Caco-2 (cell line): ENCODE measurements around the gene ARMS2. TPM values are rescaled to one million over a fixed set of nuclear protein-coding genes. Genes with fewer than 3 reads are reported as not detected.

Experiments
- BruUV-seq: library from RNA; stranded (reverse); fragments of 400-500 nt; replicated peaks from 2 replicates; lab custom pipeline; 2021; lab: Mats Ljungman, UMichigan
- CTCF ChIA-PET: fragments of 300-600 bp; sonication (Branson Sonifier 250); formaldehyde crosslinking; loops from one replicate; lab custom pipeline; 2022; ENCODE audit warnings: antibody characterized with exemption; lab: Charles Lee
- POLR2A ChIA-PET: fragments of 300-600 bp; sonication (Branson Sonifier 250); formaldehyde crosslinking; loops from one replicate; lab custom pipeline; 2022; ENCODE audit warnings: antibody characterized with exemption; lab: Charles Lee
- DNase-seq, 2 experiments: peaks; one replicate each; pipeline versions ENCODE4 v3.0.0 to v3.0.0-alpha.2; 2020 to 2022
- H3K27me3 ChIP-seq: replicated peaks from 2 replicates; pipeline ENCODE4 v1.6.0; 2011; ENCODE audit warnings: low read length; ENCODE audit not compliant: control insufficient read depth, insufficient read depth
- H3K36me3 ChIP-seq: 2 replicates; pipeline ENCODE4 v1.5.1; 2011; ENCODE audit warnings: low read length; ENCODE audit not compliant: control insufficient read depth, insufficient read depth
- H3K4me1 ChIP-seq: fragments of 250-450 bp; sonication (Bioruptor Pico); 2 replicates; pipeline ENCODE4 v1.5.1; 2020; ENCODE audit warnings: mild to moderate bottlenecking
- H3K4me3 ChIP-seq: 2 replicates; pipeline ENCODE4 v1.5.1; 2011; ENCODE audit warnings: low read depth, mild to moderate bottlenecking, control low read depth, low read length
- H3K9me3 ChIP-seq: fragments of 250-450 bp; sonication (Bioruptor Pico); 2 replicates; pipeline ENCODE4 v1.5.1; 2020; ENCODE audit warnings: mild to moderate bottlenecking, moderate library complexity
- H3K27ac Mint-ChIP-seq: one replicate; pipeline ENCODE4 v1.8.0; 2022; ENCODE audit warnings: mixed read lengths; ENCODE audit not compliant: unreplicated experiment
- H3K27me3 Mint-ChIP-seq: one replicate; pipeline ENCODE4 v1.8.0; 2022; ENCODE audit warnings: mixed read lengths; ENCODE audit not compliant: insufficient read depth, unreplicated experiment
- H3K36me3 Mint-ChIP-seq: one replicate; pipeline ENCODE4 v1.8.0; 2022; ENCODE audit warnings: mild to moderate bottlenecking, mixed read lengths; ENCODE audit not compliant: insufficient read depth, unreplicated experiment
- H3K4me1 Mint-ChIP-seq: one replicate; pipeline ENCODE4 v1.8.0; 2022; ENCODE audit warnings: low read depth, mixed read lengths; ENCODE audit not compliant: unreplicated experiment
- H3K4me3 Mint-ChIP-seq: one replicate; pipeline ENCODE4 v1.8.0; 2022; ENCODE audit warnings: mild to moderate bottlenecking, moderate library complexity, mixed read lengths; ENCODE audit not compliant: unreplicated experiment
- H3K9me3 Mint-ChIP-seq: one replicate; pipeline ENCODE4 v1.8.0; 2022; ENCODE audit warnings: mixed read lengths; ENCODE audit not compliant: unreplicated experiment
- intact Hi-C: fragments of 100-400 bp; cut with micrococcal nuclease; formaldehyde crosslinking; loops from one replicate; pipeline ENCODE4 v1.10.0; 2022; ENCODE audit not compliant: unreplicated experiment
- total RNA-seq: library from RNA; stranded (reverse); gene quantifications from 2 replicates; pipeline ENCODE4 v1.2.3, GENCODE V29; 2022
- TF ChIP-seq, protein P1 (sequence below), 2 experiments: fragments of 200-600 bp in 1 of 2; IDR thresholded peaks; 1 replicate in 1 of 2; 2 replicates in 1 of 2; pipeline versions ENCODE4 v1.5.1 to v1.8.0; 2011 to 2022; ENCODE audit warnings: antibody characterized with exemption in 1 of 2, control low read depth in 1 of 2, inconsistent platforms in 1 of 2, low read depth in 1 of 2, low read length in 1 of 2, mild to moderate bottlenecking in 1 of 2, moderate library complexity in 1 of 2; ENCODE audit not compliant: insufficient read depth in 1 of 2, severe bottlenecking in 1 of 2, unreplicated experiment in 1 of 2

ARMS2 gene
- total RNA-seq, 1 experiment from 2014 or later: not detected

- intact Hi-C loops: no loop called here
- H3K9me3 Mint-ChIP-seq: no peaks in the 10 kb centered on the region
- POLR2A ChIA-PET: no interaction called here
- no peaks in the 10 kb centered on the region for H3K36me3 Mint-ChIP-seq
- TF ChIP-seq, protein P1, sequence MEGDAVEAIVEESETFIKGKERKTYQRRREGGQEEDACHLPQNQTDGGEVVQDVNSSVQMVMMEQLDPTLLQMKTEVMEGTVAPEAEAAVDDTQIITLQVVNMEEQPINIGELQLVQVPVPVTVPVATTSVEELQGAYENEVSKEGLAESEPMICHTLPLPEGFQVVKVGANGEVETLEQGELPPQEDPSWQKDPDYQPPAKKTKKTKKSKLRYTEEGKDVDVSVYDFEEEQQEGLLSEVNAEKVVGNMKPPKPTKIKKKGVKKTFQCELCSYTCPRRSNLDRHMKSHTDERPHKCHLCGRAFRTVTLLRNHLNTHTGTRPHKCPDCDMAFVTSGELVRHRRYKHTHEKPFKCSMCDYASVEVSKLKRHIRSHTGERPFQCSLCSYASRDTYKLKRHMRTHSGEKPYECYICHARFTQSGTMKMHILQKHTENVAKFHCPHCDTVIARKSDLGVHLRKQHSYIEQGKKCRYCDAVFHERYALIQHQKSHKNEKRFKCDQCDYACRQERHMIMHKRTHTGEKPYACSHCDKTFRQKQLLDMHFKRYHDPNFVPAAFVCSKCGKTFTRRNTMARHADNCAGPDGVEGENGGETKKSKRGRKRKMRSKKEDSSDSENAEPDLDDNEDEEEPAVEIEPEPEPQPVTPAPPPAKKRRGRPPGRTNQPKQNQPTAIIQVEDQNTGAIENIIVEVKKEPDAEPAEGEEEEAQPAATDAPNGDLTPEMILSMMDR (IDR thresholded peaks at IDR 0.05; ENCODE audit: insufficient read depth in 1 of 2, low read depth in 1 of 2, low read length in 1 of 2, severe bottlenecking in 1 of 2, unreplicated experiment in 1 of 2): no peak
- H3K36me3 ChIP-seq: no peaks in the 10 kb centered on the region
- no peaks in the 10 kb centered on the region for H3K27me3 ChIP-seq
- CTCF ChIA-PET: interaction anchor here (0.5 to 0.6 kb wide), 2 partner anchors 23 to 25 kb away, joined by 3 to 7 read pairs; no protein-coding TSS in a partner anchor
- no peaks in the 10 kb centered on the region for H3K4me1 ChIP-seq
- peaks cover 6% of the 10 kb centered on the region for H3K27me3 Mint-ChIP-seq
- no TSS peak for BruUV-seq
- no peak overlapping the region for H3K4me3 Mint-ChIP-seq
- no peak for DNase-seq
- no peaks in the 10 kb centered on the region for H3K4me1 Mint-ChIP-seq
- no peaks in the 10 kb centered on the region for H3K9me3 ChIP-seq
- H3K27ac Mint-ChIP-seq: no peak overlapping the region
- H3K4me3 ChIP-seq: no peak overlapping the region
Observed at GRCh38 chr10:122493761-122494160, 39.3 kb downstream of the ARMS2 start.

DNA sequence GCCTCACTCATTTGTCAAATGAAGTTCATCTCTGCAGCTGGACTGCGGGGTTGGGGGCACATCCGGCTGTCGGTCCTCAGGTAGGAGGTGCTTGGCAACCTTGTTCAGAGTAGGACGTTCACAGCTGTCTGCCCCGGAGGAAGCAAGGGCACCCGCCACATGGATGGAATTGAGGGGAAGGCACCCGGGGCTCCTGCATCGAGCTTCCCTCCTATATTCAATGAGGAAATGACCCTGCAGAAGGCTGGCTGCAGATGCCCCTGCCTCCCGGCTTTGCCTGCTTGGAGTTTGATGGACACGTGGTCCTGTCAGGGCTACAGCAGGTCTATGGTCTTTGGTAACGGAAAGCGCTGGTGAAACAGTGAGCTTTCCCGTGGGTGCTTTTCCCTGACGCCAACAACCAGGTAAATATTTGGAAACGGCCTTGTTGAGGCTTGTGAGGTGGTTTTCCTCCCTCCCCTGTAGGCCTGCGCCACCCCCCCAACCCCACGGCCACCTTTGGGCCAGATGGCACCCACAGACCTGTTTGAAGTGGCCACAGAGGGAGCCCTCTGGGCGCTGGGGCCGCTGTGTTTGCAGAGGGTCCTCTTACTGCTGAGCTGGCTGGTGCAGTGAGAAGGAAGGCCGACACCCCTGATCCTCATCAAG is 39.8 kb downstream of the ARMS2 start:
- Mint-ChIP-seq H3K27ac (no peak overlapping the region), H3K4me3 (no peak overlapping the region), H3K4me1 (no peaks in the 10 kb centered on the region)

GRCh38 chr10:122494833-122495232 is 40.4 kb downstream of the ARMS2 start:
- CTCF ChIA-PET: interaction anchor here (1.7 kb wide), 1 partner anchor 71 kb away, joined by 6 read pairs; no protein-coding TSS in a partner anchor
- Mint-ChIP-seq H3K4me1 (no peaks in the 10 kb centered on the region), H3K36me3 (no peaks in the 10 kb centered on the region)

More for the DNA sequence above, 39.8 kb downstream of the ARMS2 start:
- intact Hi-C loops: no loop called here
- no peaks in the 10 kb centered on the region for H3K27me3 ChIP-seq
- Mint-ChIP-seq H3K27me3 (peaks cover 2% of the 10 kb centered on the region), H3K9me3 (no peaks in the 10 kb centered on the region), H3K36me3 (no peaks in the 10 kb centered on the region)
- DNase-seq: no peak
- CTCF ChIA-PET: interaction anchor here (0.6 kb wide), 1 partner anchor 26 kb away, joined by 3 read pairs; no protein-coding TSS in a partner anchor
- H3K4me3 ChIP-seq: no peak overlapping the region
- POLR2A ChIA-PET: no interaction called here
- BruUV-seq: no TSS peak
- H3K36me3 ChIP-seq: no peaks in the 10 kb centered on the region
- H3K9me3 ChIP-seq: no peaks in the 10 kb centered on the region
- no peaks in the 10 kb centered on the region for H3K4me1 ChIP-seq
- TF ChIP-seq, protein P1 (IDR thresholded peaks at IDR 0.05; ENCODE audit: insufficient read depth in 1 of 2, low read depth in 1 of 2, low read length in 1 of 2, severe bottlenecking in 1 of 2, unreplicated experiment in 1 of 2): no peak

More at GRCh38 chr10:122494833-122495232, 40.4 kb downstream of the ARMS2 start:
- H3K4me1 ChIP-seq: no peaks in the 10 kb centered on the region
- H3K4me3 ChIP-seq: no peak overlapping the region
- no peaks in the 10 kb centered on the region for H3K27me3 ChIP-seq
- H3K4me3 Mint-ChIP-seq: no peak overlapping the region
- no peak overlapping the region for H3K27ac Mint-ChIP-seq
- POLR2A ChIA-PET: no interaction called here
- no peak for DNase-seq
- TF ChIP-seq, protein P1 (IDR thresholded peaks at IDR 0.05; ENCODE audit: insufficient read depth in 1 of 2, low read depth in 1 of 2, low read length in 1 of 2, severe bottlenecking in 1 of 2, unreplicated experiment in 1 of 2): no peak
- H3K9me3 Mint-ChIP-seq: no peaks in the 10 kb centered on the region
- BruUV-seq: no TSS peak
- no peaks in the 10 kb centered on the region for H3K9me3 ChIP-seq
- intact Hi-C loops: no loop called here
- H3K36me3 ChIP-seq: no peaks in the 10 kb centered on the region
- peaks cover 2% of the 10 kb centered on the region for H3K27me3 Mint-ChIP-seq
